GM12865 (cell line): Measurements from ENCODE around the gene S1PR4.

Experiments
- DNase-seq: peaks from one replicate; pipeline ENCODE4 v3.0.0; 2010; ENCODE audit warnings: low read depth
- H3K4me3 ChIP-seq: 2 replicates; pipeline ENCODE4 v1.5.1; 2011; ENCODE audit warnings: mild to moderate bottlenecking, low read depth, low read length, control low read depth
- TF ChIP-seq, protein P1 (sequence below): IDR thresholded peaks from 2 replicates; pipeline ENCODE4 v1.5.1; 2011; ENCODE audit warnings: low read length, control low read depth, low read depth, inconsistent platforms; ENCODE audit not compliant: insufficient read depth; ENCODE audit errors: missing control alignments

Gene S1PR4

DNA sequence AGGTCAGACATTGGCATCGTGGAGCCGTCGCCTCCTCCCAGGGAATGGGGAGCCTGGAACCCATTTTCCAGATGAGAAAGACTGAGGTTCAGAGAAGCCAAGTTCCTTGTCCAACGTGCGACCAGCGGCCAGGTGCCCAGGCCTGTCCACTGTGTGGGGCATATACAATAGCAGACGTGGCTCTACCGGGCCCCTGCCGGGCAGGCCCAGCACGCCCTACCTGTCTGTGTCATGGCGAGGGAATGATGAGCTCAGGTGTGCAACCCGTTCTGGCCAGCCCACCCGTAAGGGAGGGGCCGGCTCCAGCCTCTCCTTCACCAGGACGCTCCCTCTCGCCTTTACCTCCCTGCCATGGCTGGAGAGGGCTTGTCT lies 41.9 kb upstream of the S1PR4 start:
- peak overlapping the region; percentile 58 for H3K4me3 ChIP-seq
- TF ChIP-seq, protein P1, sequence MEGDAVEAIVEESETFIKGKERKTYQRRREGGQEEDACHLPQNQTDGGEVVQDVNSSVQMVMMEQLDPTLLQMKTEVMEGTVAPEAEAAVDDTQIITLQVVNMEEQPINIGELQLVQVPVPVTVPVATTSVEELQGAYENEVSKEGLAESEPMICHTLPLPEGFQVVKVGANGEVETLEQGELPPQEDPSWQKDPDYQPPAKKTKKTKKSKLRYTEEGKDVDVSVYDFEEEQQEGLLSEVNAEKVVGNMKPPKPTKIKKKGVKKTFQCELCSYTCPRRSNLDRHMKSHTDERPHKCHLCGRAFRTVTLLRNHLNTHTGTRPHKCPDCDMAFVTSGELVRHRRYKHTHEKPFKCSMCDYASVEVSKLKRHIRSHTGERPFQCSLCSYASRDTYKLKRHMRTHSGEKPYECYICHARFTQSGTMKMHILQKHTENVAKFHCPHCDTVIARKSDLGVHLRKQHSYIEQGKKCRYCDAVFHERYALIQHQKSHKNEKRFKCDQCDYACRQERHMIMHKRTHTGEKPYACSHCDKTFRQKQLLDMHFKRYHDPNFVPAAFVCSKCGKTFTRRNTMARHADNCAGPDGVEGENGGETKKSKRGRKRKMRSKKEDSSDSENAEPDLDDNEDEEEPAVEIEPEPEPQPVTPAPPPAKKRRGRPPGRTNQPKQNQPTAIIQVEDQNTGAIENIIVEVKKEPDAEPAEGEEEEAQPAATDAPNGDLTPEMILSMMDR, result no peak
- DNase-seq, result no peak

DNA sequence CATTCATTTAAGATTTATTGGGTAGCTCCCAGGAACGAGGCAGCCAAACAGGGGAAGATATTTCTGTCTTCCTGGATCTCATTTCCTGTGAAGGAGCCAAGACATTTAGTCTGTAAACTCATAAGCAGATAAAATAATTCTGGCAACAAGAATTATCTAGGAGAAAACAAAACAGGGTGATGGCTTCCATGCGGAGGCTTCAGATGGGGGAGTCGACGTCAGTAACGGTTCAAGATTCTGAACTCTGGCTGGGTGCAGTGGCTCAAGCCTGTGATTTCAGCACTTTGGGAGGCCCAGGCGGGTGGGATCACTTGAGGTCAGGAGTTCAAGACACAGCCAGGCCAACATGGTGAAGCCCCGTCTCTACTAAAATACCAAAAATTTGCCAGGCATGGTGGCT lies 41.5 kb upstream of the S1PR4 start:
- H3K4me3 ChIP-seq, result peak overlapping the region; percentile 58; the same call in 1 of the 2 replicates
- TF ChIP-seq, protein P1, result no peak
- DNase-seq, result no peak

DNA sequence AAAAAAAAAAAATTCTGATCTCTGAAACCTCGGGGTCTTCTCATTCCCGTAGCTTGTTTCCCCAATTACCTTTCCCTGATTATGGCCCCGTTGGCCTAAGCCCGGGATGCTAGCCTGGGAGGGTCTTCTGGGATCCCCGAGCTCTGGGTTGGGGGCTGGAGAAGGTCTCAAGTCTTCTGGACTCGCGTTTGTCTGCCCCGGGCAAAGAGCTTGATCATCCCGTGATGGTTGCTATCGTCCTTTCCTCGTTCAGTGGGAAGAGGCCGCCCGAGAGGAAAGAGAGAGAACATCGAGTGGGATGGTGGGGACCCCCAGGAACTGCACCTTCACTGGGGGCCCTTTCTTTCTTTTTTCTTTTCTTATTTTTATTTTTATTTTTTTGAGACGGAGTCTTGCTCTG lies 40.3 kb upstream of the S1PR4 start:
- TF ChIP-seq, protein P1, result no peak
- no peak for DNase-seq
- H3K4me3 ChIP-seq, result no peak overlapping the region

DNA sequence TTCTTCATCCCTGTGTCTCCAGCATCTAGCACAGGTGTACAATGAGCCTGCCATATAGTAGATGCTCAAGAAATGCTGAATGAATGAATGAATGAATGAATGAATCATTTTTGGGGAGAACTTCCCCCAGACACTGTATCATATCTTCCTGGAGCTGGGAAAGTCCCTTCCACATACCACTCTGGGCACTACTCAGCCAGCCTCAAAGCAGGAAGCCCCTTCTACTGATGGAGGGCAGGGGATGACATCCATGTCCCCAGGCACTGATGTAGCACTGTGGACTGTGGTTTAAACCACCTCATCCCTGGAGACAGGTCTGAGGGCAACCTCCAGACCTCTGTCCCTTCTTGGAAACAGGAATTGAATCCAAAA lies 37.9 kb upstream of the S1PR4 start:
- TF ChIP-seq, protein P1, result no peak
- no peak for DNase-seq
- no peak overlapping the region for H3K4me3 ChIP-seq

DNA sequence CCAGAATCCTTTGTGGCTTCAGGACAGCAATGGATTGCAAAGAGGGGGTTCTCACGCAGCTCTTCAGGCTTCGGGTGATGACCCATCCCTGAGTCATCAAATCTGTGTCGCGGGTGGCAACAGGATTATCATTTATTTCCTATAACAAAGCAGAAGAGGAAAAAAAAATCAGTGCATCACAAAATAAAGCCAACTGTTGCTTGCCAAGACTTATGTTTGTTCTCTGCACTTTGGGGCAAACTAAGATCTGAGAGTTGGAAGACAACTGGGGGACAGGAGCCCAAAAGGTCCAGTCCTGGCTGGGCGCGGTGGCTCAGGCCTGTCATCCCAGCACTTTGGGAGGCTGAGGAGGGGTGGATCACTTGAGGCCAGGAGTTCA lies 36.3 kb upstream of the S1PR4 start:
- TF ChIP-seq, protein P1, result no peak
- DNase-seq, result no peak
- H3K4me3 ChIP-seq, result no peak overlapping the region

GRCh38 chr19:3142781-3143337 lies 35.7 kb upstream of the S1PR4 start:
- TF ChIP-seq, protein P1, result no peak
- no peak overlapping the region for H3K4me3 ChIP-seq
- DNase-seq, result no peak

GRCh38 chr19:3145909-3146676 lies 32.5 kb upstream of the S1PR4 start:
- DNase-seq, result no peak
- H3K4me3 ChIP-seq, result no peak overlapping the region
- TF ChIP-seq, protein P1, result no peak
